DND-41 (cell line): ENCODE results near the gene PIK3R6.

Experiments
- EZH2 ChIP-seq: IDR thresholded peaks from 3 replicates; pipeline ENCODE4 v1.6.1; 2012; ENCODE audit warnings: borderline replicate concordance, low read depth, mild to moderate bottlenecking, moderate library complexity, low read length, inconsistent platforms; ENCODE audit not compliant: severe bottlenecking
- TF ChIP-seq, protein P1 (sequence below): IDR thresholded peaks from 2 replicates; pipeline ENCODE4 v1.5.1; 2012; ENCODE audit warnings: borderline replicate concordance, low read length, moderate library complexity, mild to moderate bottlenecking; ENCODE audit not compliant: poor library complexity, severe bottlenecking; ENCODE audit errors: extremely low read depth

DNA sequence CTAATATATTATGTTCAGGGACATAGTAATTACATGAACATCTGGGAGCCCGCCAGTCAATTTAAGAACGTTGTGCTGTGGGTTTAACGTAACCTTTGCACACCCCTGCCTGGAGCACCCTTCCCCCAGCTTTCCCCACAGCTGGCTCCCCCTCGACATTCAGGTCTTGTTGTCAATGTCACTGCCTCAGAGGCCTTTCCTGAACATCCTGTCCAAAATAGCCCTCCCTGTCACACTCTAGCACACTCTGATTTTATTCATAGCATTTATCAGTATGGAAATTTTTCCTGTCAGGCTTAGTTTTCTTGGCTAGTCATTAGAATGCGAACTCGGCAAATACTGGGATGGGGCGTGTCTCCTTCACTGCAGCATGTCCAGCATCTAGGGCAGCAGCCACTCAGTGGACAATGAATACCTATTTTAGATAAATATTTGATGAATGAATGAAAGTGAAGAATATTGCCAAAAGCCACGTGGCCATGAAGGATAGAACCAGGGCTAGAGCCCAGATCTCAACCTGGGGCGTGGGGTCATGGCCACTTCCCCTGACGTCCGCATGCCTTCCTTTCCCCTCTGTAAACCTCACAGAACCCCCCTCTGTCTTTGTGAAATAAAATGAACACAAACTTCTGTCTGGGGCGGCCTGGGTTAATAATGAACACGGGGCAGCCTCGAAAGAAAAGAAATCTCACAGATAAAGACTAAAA lies 10.5 kb downstream of the PIK3R6 start:
- no peak for TF ChIP-seq EZH2
- TF ChIP-seq, protein P1, sequence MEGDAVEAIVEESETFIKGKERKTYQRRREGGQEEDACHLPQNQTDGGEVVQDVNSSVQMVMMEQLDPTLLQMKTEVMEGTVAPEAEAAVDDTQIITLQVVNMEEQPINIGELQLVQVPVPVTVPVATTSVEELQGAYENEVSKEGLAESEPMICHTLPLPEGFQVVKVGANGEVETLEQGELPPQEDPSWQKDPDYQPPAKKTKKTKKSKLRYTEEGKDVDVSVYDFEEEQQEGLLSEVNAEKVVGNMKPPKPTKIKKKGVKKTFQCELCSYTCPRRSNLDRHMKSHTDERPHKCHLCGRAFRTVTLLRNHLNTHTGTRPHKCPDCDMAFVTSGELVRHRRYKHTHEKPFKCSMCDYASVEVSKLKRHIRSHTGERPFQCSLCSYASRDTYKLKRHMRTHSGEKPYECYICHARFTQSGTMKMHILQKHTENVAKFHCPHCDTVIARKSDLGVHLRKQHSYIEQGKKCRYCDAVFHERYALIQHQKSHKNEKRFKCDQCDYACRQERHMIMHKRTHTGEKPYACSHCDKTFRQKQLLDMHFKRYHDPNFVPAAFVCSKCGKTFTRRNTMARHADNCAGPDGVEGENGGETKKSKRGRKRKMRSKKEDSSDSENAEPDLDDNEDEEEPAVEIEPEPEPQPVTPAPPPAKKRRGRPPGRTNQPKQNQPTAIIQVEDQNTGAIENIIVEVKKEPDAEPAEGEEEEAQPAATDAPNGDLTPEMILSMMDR, result no peak
